ENCODE measurements around the gene SERTAD3. TPM values are rescaled to one million over a fixed set of nuclear protein-coding genes. Genes with fewer than 3 reads are reported as not detected.

The SERTAD3 gene
- total and polyA plus RNA-seq, 10 of the 15 experiments (the other 5 are each of a cell fraction or from before 2014, with no cell fraction given): 4.2 to 22.4 (median 13.7) TPM

DNA sequence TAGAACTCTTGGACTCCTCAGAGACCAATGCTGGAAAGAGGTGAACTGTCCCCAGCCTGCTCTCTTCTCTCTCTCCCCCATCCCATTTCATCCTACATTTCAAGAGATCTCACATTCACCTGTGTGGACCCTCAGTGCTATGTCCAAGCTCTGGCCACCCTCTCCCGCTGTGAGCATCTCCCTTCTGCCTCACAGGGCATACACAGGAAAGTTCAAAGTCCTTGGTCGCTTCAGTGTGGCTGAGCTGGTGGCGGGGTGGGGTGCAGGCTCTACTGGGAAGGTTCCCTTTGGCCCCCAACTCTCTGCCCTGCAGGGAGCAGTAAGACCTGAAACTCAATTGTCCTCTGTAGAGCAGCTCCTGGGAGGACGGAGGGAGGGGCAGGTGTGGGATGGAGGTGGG, 49.6 kb upstream of the SERTAD3 start:
- Histone ChIP-seq H3K27me3 (replicated peaks in 1 of 2; ENCODE audit: control insufficient read depth in 2 of 2, insufficient read depth in 2 of 2, low read length in 1 of 2) (no peaks in the 10 kb centered on the region; a peak in 1 of 4 replicates), H3K4me3 (no peak overlapping the region), H3K4me2 (ENCODE audit: control insufficient read depth, insufficient read depth) (no peak overlapping the region), H3K9me3 (replicated peaks; ENCODE audit: control insufficient read depth, insufficient read depth, low read length) (no peaks in the 10 kb centered on the region), H3K27ac (ENCODE audit: control insufficient read depth, insufficient read depth) (no peak overlapping the region), H2AFZ (ENCODE audit: control insufficient read depth, low read depth, low read length) (no peak overlapping the region), H3K36me3 (ENCODE audit: control insufficient read depth in 2 of 2, insufficient read depth in 2 of 2, low read length in 1 of 2) (no peaks in the 10 kb centered on the region), H3K79me2 (ENCODE audit: control insufficient read depth, insufficient read depth, low read length) (no peaks in the 10 kb centered on the region), H3K4me1 (ENCODE audit: control insufficient read depth, insufficient read depth, low read length) (no peaks in the 10 kb centered on the region), H4K20me1 (ENCODE audit: control insufficient read depth, insufficient read depth) (no peaks in the 10 kb centered on the region), H3K9ac (ENCODE audit: control insufficient read depth, insufficient read depth, low read length) (no peak overlapping the region)
- ChIA-PET POLR2A (interaction anchor here (0.6 kb wide), 1 partner anchor 31 kb away, joined by 5 read pairs; no protein-coding TSS in a partner anchor), SMC1A (ENCODE audit: uncharacterized antibody, unreplicated experiment) (interaction anchor here (0.9 kb wide), 1 partner anchor 12 kb away, joined by 3 read pairs; no protein-coding TSS in a partner anchor), RAD21 (ENCODE audit: unreplicated experiment) (no interaction called here), CTCF (interaction anchor here (1.1 kb wide), 1 partner anchor 55 kb away, joined by 4 read pairs; no protein-coding TSS in a partner anchor)
- DNase-seq (ENCODE audit: low read depth, low spot score): no peak
- WGBS (ENCODE audit: insufficient coverage, insufficient replicate concordance, low lambda C conversion rate, missing lambda C conversion rate): 19% methylated on average over 4 of the region's 4 CpGs
- BruUV-seq (replicated peaks): no TSS peak
- no peak for FAIRE-seq
- intact Hi-C loops (cut with micrococcal nuclease; ENCODE audit: unreplicated experiment) (no loop called here), in situ Hi-C loops (cut with MboI) (no loop called here)
- TF ChIP-seq RBBP5 (conservative IDR thresholded peaks at IDR 0.05) (no peak), BRCA1 (IDR thresholded peaks at IDR 0.05; ENCODE audit: low read depth, low read length) (no peak), CHD4 (IDR thresholded peaks at IDR 0.05) (no peak), NBN (IDR thresholded peaks at IDR 0.05) (no peak), SIN3A (IDR thresholded peaks at IDR 0.05; ENCODE audit: low read depth, low read length) (no peak)
- TF ChIP-seq, protein P1, sequence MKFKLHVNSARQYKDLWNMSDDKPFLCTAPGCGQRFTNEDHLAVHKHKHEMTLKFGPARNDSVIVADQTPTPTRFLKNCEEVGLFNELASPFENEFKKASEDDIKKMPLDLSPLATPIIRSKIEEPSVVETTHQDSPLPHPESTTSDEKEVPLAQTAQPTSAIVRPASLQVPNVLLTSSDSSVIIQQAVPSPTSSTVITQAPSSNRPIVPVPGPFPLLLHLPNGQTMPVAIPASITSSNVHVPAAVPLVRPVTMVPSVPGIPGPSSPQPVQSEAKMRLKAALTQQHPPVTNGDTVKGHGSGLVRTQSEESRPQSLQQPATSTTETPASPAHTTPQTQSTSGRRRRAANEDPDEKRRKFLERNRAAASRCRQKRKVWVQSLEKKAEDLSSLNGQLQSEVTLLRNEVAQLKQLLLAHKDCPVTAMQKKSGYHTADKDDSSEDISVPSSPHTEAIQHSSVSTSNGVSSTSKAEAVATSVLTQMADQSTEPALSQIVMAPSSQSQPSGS (IDR thresholded peaks at IDR 0.05; ENCODE audit: low read length): no peak
- no peak for ATAC-seq

DNA sequence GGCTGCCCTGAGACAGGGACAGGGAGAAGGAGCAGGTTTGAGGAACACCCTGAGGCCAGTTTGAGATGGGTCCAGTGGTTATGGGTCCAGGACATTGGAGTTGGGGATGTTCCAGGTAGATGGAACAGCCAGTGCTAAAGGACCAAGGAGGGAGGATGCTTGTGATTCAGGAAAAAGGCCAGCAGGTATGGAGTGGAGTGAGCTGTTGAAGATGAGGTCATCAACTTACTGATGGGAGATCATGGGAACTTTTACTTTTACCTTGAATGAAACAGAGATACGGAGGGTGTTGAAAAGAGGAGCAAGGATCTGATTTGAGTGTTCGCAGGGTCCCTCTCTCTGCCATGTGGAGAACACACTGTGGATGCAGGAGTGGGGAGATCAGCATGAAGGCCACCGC, 48.1 kb upstream of the SERTAD3 start:
- no TSS peak for BruUV-seq (replicated peaks)
- H3K79me2 ChIP-seq (ENCODE audit: control insufficient read depth, insufficient read depth, low read length): no peaks in the 10 kb centered on the region
- intact Hi-C loops (cut with micrococcal nuclease; ENCODE audit: unreplicated experiment) (no loop called here), in situ Hi-C loops (cut with MboI) (no loop called here)
- no peaks in the 10 kb centered on the region for H3K4me1 ChIP-seq (ENCODE audit: control insufficient read depth, insufficient read depth, low read length)
- no peaks in the 10 kb centered on the region; a peak in 1 of 4 replicates for H3K27me3 ChIP-seq (replicated peaks in 1 of 2; ENCODE audit: control insufficient read depth in 2 of 2, insufficient read depth in 2 of 2, low read length in 1 of 2)
- no peak overlapping the region for H2AFZ ChIP-seq (ENCODE audit: control insufficient read depth, low read depth, low read length)
- WGBS (ENCODE audit: insufficient coverage, insufficient replicate concordance, low lambda C conversion rate, missing lambda C conversion rate): 67% methylated on average over 3 of the region's 3 CpGs
- POLR2A ChIA-PET: no interaction called here
- SMC1A ChIA-PET (ENCODE audit: uncharacterized antibody, unreplicated experiment): no interaction called here
- no peak overlapping the region for H3K9ac ChIP-seq (ENCODE audit: control insufficient read depth, insufficient read depth, low read length)
- H3K27ac ChIP-seq (ENCODE audit: control insufficient read depth, insufficient read depth): no peak overlapping the region
- H3K4me3 ChIP-seq: no peak overlapping the region
- RAD21 ChIA-PET (ENCODE audit: unreplicated experiment): interaction anchor here (0.7 to 1.1 kb wide), 2 partner anchors 72 to 187 kb away, joined by 3 to 4 read pairs; no protein-coding TSS in a partner anchor
- FAIRE-seq (no peak), ATAC-seq (no peak), DNase-seq (ENCODE audit: low read depth, low spot score) (no peak)
- no peaks in the 10 kb centered on the region for H3K9me3 ChIP-seq (replicated peaks; ENCODE audit: control insufficient read depth, insufficient read depth, low read length)
- no peaks in the 10 kb centered on the region for H3K36me3 ChIP-seq (ENCODE audit: control insufficient read depth in 2 of 2, insufficient read depth in 2 of 2, low read length in 1 of 2)
- no peak overlapping the region for H3K4me2 ChIP-seq (ENCODE audit: control insufficient read depth, insufficient read depth)
- CTCF ChIA-PET: interaction anchor here (0.8 kb wide), 1 partner anchor 28 kb away, joined by 3 read pairs; no protein-coding TSS in a partner anchor
- H4K20me1 ChIP-seq (ENCODE audit: control insufficient read depth, insufficient read depth): no peaks in the 10 kb centered on the region
- no peak for TF ChIP-seq PAX5 (IDR thresholded peaks at IDR 0.05; ENCODE audit: borderline replicate concordance, low read depth, low read length)
- TF ChIP-seq RAD51 (IDR thresholded peaks at IDR 0.05): no peak
- TF ChIP-seq, protein P2, sequence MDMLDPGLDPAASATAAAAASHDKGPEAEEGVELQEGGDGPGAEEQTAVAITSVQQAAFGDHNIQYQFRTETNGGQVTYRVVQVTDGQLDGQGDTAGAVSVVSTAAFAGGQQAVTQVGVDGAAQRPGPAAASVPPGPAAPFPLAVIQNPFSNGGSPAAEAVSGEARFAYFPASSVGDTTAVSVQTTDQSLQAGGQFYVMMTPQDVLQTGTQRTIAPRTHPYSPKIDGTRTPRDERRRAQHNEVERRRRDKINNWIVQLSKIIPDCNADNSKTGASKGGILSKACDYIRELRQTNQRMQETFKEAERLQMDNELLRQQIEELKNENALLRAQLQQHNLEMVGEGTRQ (IDR thresholded peaks at IDR 0.05; ENCODE audit: borderline replicate concordance, low read depth, low read length): no peak
- TF ChIP-seq, protein P3, sequence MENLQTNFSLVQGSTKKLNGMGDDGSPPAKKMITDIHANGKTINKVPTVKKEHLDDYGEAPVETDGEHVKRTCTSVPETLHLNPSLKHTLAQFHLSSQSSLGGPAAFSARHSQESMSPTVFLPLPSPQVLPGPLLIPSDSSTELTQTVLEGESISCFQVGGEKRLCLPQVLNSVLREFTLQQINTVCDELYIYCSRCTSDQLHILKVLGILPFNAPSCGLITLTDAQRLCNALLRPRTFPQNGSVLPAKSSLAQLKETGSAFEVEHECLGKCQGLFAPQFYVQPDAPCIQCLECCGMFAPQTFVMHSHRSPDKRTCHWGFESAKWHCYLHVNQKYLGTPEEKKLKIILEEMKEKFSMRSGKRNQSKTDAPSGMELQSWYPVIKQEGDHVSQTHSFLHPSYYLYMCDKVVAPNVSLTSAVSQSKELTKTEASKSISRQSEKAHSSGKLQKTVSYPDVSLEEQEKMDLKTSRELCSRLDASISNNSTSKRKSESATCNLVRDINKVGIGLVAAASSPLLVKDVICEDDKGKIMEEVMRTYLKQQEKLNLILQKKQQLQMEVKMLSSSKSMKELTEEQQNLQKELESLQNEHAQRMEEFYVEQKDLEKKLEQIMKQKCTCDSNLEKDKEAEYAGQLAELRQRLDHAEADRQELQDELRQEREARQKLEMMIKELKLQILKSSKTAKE (IDR thresholded peaks at IDR 0.05; ENCODE audit: low read depth, poor library complexity, severe bottlenecking): no peak
- TF ChIP-seq ZNF622 (IDR thresholded peaks at IDR 0.05): no peak
- TF ChIP-seq EP300 (IDR thresholded peaks at IDR 0.05; ENCODE audit: borderline replicate concordance in 1 of 2, control insufficient read depth in 1 of 2, low read depth in 2 of 2, low read length in 2 of 2): no peak
- TF ChIP-seq NR2F1 (conservative IDR thresholded peaks at IDR 0.05): no peak
- TF ChIP-seq ZNF384 (IDR thresholded peaks at IDR 0.05; ENCODE audit: borderline replicate concordance, low read depth, low read length): no peak
- TF ChIP-seq YY1 (IDR thresholded peaks at IDR 0.05; ENCODE audit: low read depth, low read length): no peak

All from GM12878 (cell line).